Raji (cell line): ENCODE results near the gene MYOG.

ENCODE experiments used
- POLR2A ChIP-seq: IDR thresholded peaks from 2 replicates; pipeline ENCODE4 v1.6.1; 2011; ENCODE audit warnings: low read depth, low read length, control low read depth; ENCODE audit not compliant: insufficient read depth

The MYOG gene

GRCh38 chr1:203073469-203073868, 12.3 kb downstream of the MYOG start:
- TF ChIP-seq POLR2A: no peak

DNA sequence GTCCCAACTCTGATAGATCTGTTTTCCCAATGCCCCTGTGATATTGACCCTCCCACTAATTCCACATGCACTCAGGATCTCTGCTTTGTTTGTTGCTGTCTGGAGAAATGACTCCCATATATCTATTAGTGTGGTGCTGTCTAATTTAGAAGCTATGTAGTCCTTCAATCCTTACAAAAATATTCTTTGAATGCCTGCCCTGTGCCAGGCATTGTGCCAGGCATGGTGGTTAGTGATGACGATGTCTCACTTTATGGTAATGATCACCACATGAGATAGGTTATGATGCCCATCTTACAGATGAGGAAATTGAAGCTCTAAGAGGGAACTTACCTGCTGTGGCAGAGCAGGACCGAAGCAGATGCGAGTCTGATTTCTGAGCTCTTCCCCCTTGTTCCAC, 12.9 kb downstream of the MYOG start:
- no peak for TF ChIP-seq POLR2A

DNA sequence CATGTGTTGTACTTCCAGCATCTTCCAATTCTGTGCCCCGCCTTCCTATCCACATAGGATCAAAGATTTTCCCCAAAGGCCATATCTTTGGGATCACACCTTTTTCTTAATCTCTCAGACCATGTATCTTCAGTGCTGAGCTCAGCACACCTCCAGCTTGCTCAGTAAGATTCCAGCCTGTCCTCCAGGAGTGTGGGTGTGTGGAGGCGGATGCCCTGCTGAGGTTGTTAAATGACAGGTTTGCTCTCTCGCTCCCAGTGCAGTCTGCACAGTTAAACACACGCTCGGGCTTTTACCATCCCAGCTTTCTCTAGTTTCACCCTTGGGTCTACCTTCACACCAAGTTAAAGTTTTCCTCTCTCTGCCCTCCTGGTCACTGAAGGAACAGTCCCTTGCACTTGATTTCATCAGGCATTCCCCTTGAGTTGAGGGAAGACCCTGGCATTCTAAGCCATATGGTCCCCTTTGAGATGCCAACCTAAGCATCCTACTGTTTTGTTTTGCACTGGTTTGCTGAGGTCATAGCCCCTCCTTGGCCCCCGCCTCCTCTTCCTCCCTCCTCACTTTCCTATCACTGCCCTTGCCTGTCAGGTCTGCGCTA, 13.7 kb downstream of the MYOG start:
- TF ChIP-seq POLR2A: no peak

DNA sequence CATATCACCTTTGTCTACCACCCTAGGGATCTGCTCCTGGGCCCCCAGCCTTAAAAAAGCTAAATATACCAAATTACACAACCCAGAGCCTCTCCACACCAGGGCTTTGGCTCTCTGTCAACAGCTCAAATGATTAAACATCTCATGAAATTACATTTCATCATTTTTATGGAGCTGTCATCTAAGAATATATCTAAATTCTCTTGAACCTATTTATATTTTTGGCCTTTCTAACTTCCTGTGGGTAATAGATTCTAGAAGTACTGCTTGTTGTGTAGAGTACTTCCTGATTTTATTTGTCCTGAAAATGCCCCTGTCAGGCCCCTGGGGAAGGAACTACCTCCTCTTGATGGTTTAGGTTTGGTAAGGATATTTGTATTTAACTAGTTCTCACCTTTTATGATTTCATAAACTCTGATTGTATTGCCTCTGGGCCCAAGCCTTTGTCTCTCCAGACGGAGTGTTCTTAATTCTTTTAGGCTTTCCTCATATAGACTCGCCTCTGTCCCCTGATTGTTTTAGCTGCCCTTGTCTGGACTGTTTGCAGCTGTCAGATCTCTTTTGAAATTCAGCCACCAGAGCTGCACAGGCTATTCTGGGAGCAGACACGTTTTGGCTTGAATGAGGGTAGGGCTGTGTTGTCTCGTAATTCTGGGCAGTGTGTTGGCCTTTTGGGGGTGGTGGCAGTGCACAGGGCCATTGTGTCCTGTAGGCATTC, 16.6 kb downstream of the MYOG start:
- no peak for TF ChIP-seq POLR2A

GRCh38 chr1:203066965-203067364, 18.8 kb downstream of the MYOG start:
- no peak for TF ChIP-seq POLR2A

DNA sequence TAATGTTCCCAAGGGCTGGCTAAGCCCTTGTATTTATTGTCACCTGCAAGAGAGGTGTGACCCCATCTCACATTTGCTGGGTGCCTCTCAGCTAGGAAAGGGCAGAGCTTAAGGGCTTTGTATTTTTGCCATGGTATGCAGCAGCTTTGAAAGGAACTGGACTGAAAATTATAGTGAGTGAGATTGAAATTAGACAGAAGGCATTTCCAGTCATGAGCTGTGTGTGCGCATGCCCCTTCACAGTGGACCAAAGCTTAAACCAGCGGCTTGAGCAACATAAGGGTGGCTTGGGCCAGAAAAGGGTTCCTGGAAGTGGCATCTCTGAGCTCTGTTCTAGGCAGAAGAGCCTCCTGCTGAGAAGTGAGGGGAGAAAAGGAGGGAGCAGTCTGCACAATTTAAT, 19.8 kb downstream of the MYOG start:
- TF ChIP-seq POLR2A: no peak

DNA sequence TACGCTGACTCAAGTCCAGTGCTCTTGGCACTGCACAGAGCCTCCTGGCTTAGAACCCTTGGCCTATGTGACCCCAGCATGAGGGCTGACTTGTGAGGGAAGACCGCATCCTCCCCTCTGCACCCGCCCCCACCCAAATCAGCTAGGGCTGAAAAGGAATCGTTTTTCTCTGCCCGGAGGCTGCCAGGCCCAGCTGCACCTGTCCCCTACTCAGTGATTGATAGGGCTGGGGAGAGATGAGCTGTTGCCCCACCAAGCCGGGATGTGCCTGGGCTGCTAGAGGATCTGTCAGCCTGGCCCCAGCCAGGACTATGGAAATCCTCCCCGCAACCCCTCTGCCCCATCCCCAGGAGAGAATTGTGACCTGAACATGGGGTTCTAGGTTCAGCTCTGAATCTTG, 20.6 kb downstream of the MYOG start:
- no peak for TF ChIP-seq POLR2A

- TF ChIP-seq POLR2A: no peak
Measured at GRCh38 chr1:203063287-203063686, 22.5 kb downstream of the MYOG start.

GRCh38 chr1:203060115-203060514, 25.7 kb downstream of the MYOG start:
- TF ChIP-seq POLR2A: no peak

- TF ChIP-seq POLR2A: no peak
Measured at GRCh38 chr1:203059485-203059884, 26.3 kb downstream of the MYOG start.

- no peak for TF ChIP-seq POLR2A
Measured at GRCh38 chr1:203058676-203058935, 27.2 kb downstream of the MYOG start.

DNA sequence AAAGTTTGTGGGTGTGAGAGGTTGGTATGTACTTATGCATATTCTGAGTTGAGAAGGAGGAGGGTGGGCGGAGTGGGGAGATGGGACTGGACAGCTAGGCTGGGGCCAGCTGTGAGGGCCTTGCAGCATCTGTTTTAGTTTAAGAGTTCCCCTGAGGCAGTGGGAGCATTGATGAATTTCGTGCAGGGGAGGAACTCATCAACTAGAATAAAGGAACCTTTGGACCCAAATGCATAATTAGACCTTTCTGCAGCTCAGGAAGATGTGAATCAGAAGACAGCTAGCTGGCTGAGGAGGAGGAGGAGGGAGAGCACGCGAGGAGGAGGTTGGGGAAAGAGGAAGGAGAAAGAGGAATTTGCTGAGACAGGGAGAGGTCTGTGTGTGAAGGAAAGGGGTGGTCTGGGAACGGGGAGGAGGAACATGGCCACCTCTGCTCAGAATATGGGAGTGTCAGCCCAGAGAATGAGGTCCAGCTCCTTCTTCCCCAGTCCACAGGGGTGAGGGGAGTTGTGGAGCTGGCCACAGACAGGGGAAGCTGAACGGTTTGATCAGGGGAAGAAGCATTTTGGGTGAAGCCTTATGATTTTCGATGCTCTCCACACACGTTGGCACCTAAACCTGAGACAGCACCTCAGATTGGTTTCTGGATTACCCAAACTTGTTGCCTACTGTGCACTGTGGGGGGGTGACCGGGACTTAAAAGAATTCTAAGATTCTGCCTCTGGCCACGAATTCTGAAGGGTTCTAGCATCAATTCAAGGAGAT, 27.7 kb downstream of the MYOG start:
- no peak for TF ChIP-seq POLR2A

DNA sequence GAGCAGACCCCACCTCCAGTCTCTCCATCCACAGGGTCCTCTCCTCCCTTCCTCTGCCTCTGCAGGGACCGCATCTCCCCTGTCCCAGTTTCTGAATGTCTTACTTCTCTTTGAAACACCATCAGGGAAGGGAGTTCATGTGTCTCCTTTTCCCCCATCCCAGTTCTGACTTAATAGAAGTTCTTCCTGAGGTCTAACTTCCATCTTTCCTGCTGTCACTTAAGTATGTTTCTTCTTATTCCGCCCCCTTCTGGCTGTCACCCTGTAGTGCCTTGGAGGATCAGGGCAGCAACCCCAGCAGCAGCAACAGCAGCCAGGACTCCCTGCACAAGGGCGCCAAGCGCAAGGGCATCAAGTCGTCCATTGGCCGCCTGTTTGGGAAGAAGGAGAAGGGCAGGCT, 29.3 kb downstream of the MYOG start:
- TF ChIP-seq POLR2A: no peak

DNA sequence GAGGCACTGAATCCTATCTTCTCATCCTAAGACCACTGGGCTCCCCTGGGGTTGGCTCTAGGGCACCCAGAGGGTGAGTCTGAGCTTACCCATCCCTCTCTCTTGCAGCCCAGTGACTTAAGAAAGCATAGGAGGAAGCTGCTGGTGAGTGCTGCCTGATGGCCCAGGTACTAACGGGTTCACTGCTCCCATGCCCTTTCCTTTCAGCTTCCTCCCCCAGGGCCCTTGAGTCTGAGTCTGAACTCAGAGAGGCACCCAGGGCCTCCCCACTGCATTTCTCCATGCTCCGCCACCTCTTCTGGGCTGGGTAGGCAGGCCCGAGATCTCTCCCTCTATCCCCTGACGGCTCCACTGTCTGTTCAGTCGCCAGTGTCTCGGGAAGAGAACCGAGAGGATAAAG, 29.8 kb downstream of the MYOG start:
- TF ChIP-seq POLR2A: no peak

DNA sequence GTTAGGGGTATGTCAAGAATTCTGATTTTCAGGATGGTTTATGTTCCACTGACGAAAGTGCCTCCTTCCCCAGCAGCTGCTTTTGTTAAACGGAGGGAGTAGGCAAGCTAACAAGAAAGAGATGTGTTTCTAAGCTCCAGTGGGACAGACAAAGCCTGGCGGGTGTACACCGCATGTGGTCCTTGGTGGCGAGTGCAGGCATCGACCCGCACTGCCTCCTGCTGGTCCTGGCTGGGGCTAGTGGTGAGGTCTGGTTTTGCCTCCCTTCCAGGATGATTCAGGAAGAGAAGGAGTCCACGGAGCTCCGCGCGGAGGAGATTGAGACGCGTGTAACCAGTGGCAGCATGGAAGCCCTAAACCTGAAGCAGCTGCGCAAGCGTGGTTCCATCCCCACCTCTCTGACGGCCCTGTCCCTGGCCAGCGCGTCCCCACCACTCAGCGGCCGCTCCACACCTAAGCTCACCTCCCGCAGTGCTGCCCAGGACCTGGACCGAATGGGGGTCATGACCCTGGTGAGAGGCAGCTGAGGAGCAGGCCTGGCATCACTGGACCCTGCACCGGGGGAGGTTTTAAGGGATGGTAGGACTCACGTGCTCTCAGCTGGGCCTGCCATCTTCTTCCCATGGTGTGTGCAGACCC, 30.5 kb downstream of the MYOG start:
- no peak for TF ChIP-seq POLR2A

DNA sequence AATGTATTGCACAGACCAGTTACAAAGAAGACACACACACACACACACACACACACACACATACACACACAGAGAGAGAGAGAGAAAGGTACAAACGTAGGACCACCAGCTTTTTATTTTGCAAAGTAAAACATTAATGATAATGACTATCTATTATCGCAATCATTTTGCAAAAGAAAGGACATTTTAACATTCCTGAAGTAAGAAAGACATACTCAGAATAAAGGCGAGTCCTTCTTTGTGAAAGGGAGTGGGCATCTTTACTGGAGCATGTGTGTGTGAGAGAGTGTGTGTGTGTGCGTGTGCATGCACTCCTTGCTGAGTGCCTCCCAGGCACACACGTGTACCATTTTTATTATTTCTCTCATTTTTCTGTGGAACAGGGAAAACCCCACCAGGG, 31.2 kb downstream of the MYOG start:
- TF ChIP-seq POLR2A: no peak
